A673 (cell line): ENCODE data around the gene ANKRD53.

Experiments
- EZH2 ChIP-seq: fragments of 200-600 bp; sonication (generic); IDR thresholded peaks from 2 replicates; pipeline ENCODE4 v1.6.1; 2017; ENCODE audit warnings: borderline replicate concordance, low read depth, mild to moderate bottlenecking, mixed read lengths, antibody characterized with exemption, low read length; ENCODE audit not compliant: poor library complexity, severe bottlenecking
- TF ChIP-seq, protein P1 (sequence below): fragments of 300-800, 200-600 bp; sonication (generic); conservative IDR thresholded peaks from 2 replicates; pipeline ENCODE4 v1.5.1; 2017; ENCODE audit warnings: low read depth, mild to moderate bottlenecking, antibody characterized with exemption, low read length, moderate library complexity, mixed read lengths

DNA sequence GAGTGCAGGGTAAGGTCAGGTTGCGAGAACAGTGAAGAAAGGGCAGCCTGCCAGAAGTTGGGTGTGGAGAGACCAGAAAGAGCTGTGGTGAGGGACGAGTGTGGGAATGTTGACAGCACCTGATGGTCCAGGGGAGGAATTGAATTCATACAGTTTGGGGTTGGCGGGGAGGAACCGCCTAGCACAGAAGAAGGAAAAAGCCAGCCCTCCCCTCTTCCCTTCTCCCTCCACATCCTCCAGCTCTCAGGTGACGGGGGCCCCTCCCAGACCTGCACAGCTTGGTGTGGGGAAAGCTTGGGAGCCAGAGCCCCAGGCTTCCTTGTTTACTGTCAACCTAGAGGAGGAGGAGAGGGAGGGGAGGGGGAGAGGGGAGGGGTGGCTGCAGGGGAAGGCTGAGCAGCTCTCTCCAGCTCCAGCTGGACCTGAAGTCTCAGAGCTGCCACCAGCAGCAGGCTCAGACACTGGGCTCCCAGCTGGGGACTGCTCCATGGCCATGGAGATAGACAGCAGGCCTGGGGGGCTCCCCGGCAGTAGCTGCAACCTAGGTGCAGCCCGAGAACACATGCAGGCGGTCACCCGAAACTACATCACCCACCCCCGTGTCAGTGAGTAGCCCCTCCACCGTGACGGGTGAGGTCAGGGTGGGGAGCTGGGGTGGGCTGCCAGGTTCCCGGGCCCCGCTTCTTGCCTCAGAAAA lies 42.8 kb upstream of the ANKRD53 start, which contains the start of gene ATP6V1B1:
- TF ChIP-seq, protein P1, sequence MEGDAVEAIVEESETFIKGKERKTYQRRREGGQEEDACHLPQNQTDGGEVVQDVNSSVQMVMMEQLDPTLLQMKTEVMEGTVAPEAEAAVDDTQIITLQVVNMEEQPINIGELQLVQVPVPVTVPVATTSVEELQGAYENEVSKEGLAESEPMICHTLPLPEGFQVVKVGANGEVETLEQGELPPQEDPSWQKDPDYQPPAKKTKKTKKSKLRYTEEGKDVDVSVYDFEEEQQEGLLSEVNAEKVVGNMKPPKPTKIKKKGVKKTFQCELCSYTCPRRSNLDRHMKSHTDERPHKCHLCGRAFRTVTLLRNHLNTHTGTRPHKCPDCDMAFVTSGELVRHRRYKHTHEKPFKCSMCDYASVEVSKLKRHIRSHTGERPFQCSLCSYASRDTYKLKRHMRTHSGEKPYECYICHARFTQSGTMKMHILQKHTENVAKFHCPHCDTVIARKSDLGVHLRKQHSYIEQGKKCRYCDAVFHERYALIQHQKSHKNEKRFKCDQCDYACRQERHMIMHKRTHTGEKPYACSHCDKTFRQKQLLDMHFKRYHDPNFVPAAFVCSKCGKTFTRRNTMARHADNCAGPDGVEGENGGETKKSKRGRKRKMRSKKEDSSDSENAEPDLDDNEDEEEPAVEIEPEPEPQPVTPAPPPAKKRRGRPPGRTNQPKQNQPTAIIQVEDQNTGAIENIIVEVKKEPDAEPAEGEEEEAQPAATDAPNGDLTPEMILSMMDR, result no peak
- no peak for TF ChIP-seq EZH2
